CD4-positive, alpha-beta T cell (primary cell): ENCODE measurements around the gene STK32B. TPM values are rescaled to one million over a fixed set of nuclear protein-coding genes. Genes with fewer than 3 reads are reported as not detected.
"Not testable (repeated sequence)": the region's sequence is repeated elsewhere in the genome, so short reads cannot be mapped to it uniquely, and the experiment has no call there.

ENCODE experiments used
- ATAC-seq: fragments of 200-7000 bp; cut with Tn5 transposase; one replicate; pipeline ENCODE4 v1.10.0; 2022; ENCODE audit warnings: mild to moderate bottlenecking; ENCODE audit not compliant: poor library complexity
- CTCF ChIA-PET: fragments of 350-600 bp; sonication (Branson Sonifier 250); formaldehyde crosslinking; loops from one replicate; lab custom pipeline; 2021; ENCODE audit warnings: antibody characterized with exemption, inconsistent platforms; lab: Charles Lee
- POLR2A ChIA-PET: fragments of 350-600 bp; sonication (Branson Sonifier 250); formaldehyde crosslinking; loops from one replicate; lab custom pipeline; 2021; ENCODE audit warnings: antibody characterized with exemption, inconsistent platforms; lab: Charles Lee
- DNase-seq, 14 experiments: peaks; one replicate each; pipeline ENCODE4 v3.0.0-alpha.2; 2013 to 2020; ENCODE audit warnings: mixed read lengths in 2 of 14
- H3K27ac ChIP-seq, 2 donors: one replicate each; pipeline versions ENCODE4 v1.5.1 to v1.7.0; 2013; ENCODE audit warnings: low read length in 2 of 2, low read depth in 1 of 2, mild to moderate bottlenecking in 1 of 2
- H3K27me3 ChIP-seq, 2 experiments: 1 replicate in 1 of 2; 2 replicates in 1 of 2; pipeline versions ENCODE4 v1.6.1 to v1.7.0; 2013; ENCODE audit warnings: low read length in 2 of 2, control low read depth in 1 of 2, mild to moderate bottlenecking in 1 of 2, moderate library complexity in 1 of 2; ENCODE audit not compliant: insufficient read depth in 2 of 2, control insufficient read depth in 1 of 2
- H3K36me3 ChIP-seq: one replicate; pipeline ENCODE4 v1.6.1; 2013; ENCODE audit warnings: low read length, control low read depth; ENCODE audit not compliant: insufficient read depth
- H3K4me1 ChIP-seq: one replicate; pipeline ENCODE4 v1.6.1; 2013; ENCODE audit warnings: low read length, control low read depth; ENCODE audit not compliant: insufficient read depth
- H3K4me3 ChIP-seq: one replicate; pipeline ENCODE4 v1.5.1; 2013; ENCODE audit warnings: mild to moderate bottlenecking, low read length, moderate library complexity
- H3K9me3 ChIP-seq, 2 experiments: 1 replicate in 1 of 2; 2 replicates in 1 of 2; pipeline versions ENCODE4 v1.6.1 to v1.7.0; 2013; ENCODE audit warnings: low read length in 2 of 2, mild to moderate bottlenecking in 2 of 2, control low read depth in 1 of 2, moderate library complexity in 1 of 2; ENCODE audit not compliant: control insufficient read depth in 1 of 2, insufficient read depth in 1 of 2
- H3K27ac Mint-ChIP-seq: one replicate; pipeline ENCODE4 v1.8.0; 2020; ENCODE audit warnings: mixed read lengths
- H3K27me3 Mint-ChIP-seq: one replicate; pipeline ENCODE4 v1.8.0; 2021; ENCODE audit warnings: mixed read lengths
- H3K36me3 Mint-ChIP-seq: one replicate; pipeline ENCODE4 v1.8.0; 2021; ENCODE audit warnings: low read depth, mixed read lengths
- H3K4me1 Mint-ChIP-seq: one replicate; pipeline ENCODE4 v1.8.0; 2021; ENCODE audit warnings: low read depth, mixed read lengths
- H3K4me3 Mint-ChIP-seq: one replicate; pipeline ENCODE4 v1.8.0; 2020; ENCODE audit warnings: mild to moderate bottlenecking, mixed read lengths
- H3K9me3 Mint-ChIP-seq: one replicate; pipeline ENCODE4 v1.8.0; 2020; ENCODE audit warnings: mixed read lengths
- intact Hi-C, 2 experiments: fragments of 100-400 bp; cut with DNase I in 1 of 2; cut with micrococcal nuclease in 1 of 2; formaldehyde crosslinking; loops; one replicate each; pipeline versions ENCODE4 v1.15.1 to v1.9.0; 2023 to 2025; cut with DNase I, micrococcal nuclease
- total RNA-seq, 174 experiments: library from RNA in 2 of 174; stranded (reverse) in 2 of 174; gene quantifications; one replicate each; pipeline ENCODE4 v1.2.3 and lab custom pipeline; 2021 to 2026
- TF ChIP-seq, protein P1 (sequence below): fragments of 200-600 bp; IDR thresholded peaks from one replicate; pipeline ENCODE4 v1.8.0; 2022; ENCODE audit warnings: antibody characterized with exemption, mild to moderate bottlenecking

STK32B gene
- total RNA-seq, 2 experiments from 2014 or later, result not detected

DNA sequence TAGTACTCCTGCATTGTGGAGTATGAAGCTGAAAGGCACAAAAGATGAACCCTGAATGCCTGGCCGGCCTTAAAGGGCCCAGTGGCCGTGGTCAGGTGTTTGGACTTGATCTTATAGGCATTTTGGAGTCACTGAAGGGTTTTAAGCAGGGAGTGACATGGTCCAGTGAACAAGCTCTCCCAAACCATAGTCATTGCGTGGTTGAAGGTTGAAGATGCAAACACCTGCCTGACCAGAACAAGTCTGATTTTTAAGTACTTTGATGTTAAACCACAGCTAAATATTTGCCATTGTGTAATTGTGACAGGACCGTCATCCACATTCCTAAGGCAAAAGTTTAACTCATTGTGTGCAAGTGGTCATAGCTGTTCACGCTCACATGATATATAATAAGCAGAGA is 3.3 kb downstream of the STK32B start:
- no peaks in the 10 kb centered on the region for H3K9me3 Mint-ChIP-seq

DNA sequence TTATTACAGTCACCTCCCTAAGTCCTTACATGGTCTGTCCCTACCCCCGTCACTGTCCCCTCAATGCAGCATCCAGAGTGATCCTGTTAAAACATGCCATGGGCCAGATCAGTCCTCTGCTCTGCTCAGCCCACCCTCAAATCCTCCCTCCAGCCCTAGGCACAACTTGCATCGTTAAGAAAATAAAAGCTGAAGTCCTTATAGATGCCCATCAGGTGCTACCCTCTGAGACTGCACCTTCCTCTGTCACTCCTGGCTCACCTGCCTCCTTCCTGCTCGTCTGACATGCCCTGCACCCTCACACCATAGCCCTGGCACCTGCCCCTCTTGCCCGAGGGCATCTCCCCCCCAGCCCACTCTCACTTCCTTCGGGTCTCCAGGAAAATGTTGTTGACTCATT is 4.1 kb downstream of the STK32B start:
- H3K27ac ChIP-seq, result no peak overlapping the region
- no peak for DNase-seq
- TF ChIP-seq, protein P1, sequence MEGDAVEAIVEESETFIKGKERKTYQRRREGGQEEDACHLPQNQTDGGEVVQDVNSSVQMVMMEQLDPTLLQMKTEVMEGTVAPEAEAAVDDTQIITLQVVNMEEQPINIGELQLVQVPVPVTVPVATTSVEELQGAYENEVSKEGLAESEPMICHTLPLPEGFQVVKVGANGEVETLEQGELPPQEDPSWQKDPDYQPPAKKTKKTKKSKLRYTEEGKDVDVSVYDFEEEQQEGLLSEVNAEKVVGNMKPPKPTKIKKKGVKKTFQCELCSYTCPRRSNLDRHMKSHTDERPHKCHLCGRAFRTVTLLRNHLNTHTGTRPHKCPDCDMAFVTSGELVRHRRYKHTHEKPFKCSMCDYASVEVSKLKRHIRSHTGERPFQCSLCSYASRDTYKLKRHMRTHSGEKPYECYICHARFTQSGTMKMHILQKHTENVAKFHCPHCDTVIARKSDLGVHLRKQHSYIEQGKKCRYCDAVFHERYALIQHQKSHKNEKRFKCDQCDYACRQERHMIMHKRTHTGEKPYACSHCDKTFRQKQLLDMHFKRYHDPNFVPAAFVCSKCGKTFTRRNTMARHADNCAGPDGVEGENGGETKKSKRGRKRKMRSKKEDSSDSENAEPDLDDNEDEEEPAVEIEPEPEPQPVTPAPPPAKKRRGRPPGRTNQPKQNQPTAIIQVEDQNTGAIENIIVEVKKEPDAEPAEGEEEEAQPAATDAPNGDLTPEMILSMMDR, result no peak
- peaks cover 23 to 27% of the 10 kb centered on the region in 2 experiments for H3K27me3 ChIP-seq
- peaks cover 43% of the 10 kb centered on the region for H3K27me3 Mint-ChIP-seq
- POLR2A ChIA-PET, result no interaction called here
- no peaks in the 10 kb centered on the region for H3K36me3 ChIP-seq
- CTCF ChIA-PET, result no interaction called here
- no peaks in the 10 kb centered on the region for H3K36me3 Mint-ChIP-seq
- H3K27ac Mint-ChIP-seq, result no peak overlapping the region
- no peak for ATAC-seq
- intact Hi-C loops, result no loop called here
- H3K4me3 Mint-ChIP-seq, result no peak overlapping the region
- H3K4me1 ChIP-seq, result peaks cover 12% of the 10 kb centered on the region
- H3K9me3 ChIP-seq, result peaks cover 0 to 11% of the 10 kb centered on the region in 2 experiments
- H3K4me1 Mint-ChIP-seq, result peaks cover 7% of the 10 kb centered on the region
- no peaks in the 10 kb centered on the region for H3K9me3 Mint-ChIP-seq
- no peak overlapping the region for H3K4me3 ChIP-seq

More for the DNA sequence above, 3.3 kb downstream of the STK32B start:
- Histone ChIP-seq H3K27ac (no peak overlapping the region), H3K4me1 (peaks cover 12% of the 10 kb centered on the region), H3K9me3 (peaks cover 0 to 8% of the 10 kb centered on the region in 2 experiments), H3K27me3 (peaks cover 31 to 32% of the 10 kb centered on the region in 2 experiments), H3K36me3 (no peaks in the 10 kb centered on the region), H3K4me3 (no peak overlapping the region)
- Mint-ChIP-seq H3K4me1 (peaks cover 11% of the 10 kb centered on the region), H3K36me3 (no peaks in the 10 kb centered on the region), H3K4me3 (no peak overlapping the region), H3K27me3 (peaks cover 52% of the 10 kb centered on the region), H3K27ac (no peak overlapping the region)
- POLR2A ChIA-PET, result no interaction called here
- DNase-seq, result no peak
- CTCF ChIA-PET, result no interaction called here
- intact Hi-C loops, result no loop called here
- no peak for ATAC-seq
- TF ChIP-seq, protein P1, result no peak

DNA sequence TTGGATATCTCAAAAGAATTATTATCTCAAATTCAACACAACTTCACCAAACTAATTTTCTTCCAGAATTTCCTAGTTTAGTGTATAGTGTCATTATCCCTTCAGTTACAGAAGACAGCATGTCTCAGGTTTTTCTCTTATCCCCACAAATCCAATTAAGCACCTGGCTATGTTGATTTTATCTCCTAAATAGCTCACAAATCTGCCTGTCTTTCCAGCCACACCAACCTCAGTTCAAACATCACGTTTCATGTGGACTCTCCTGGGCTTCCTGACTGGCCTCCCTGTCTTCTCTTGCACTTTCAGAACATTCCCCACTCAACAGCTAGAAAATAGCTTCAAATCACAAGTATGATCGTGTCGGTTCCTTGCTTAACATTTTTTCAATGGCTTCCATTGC is 14.8 kb downstream of the STK32B start:
- H3K36me3 ChIP-seq, result no peaks in the 10 kb centered on the region
- no peak overlapping the region for H3K4me3 ChIP-seq
- TF ChIP-seq, protein P1, result no peak
- DNase-seq (no peak), ATAC-seq (no peak)
- no peak overlapping the region for H3K27ac ChIP-seq
- ChIA-PET POLR2A (no interaction called here), CTCF (no interaction called here)
- H3K27me3 ChIP-seq, result peaks cover 0 to 3% of the 10 kb centered on the region in 2 experiments
- Mint-ChIP-seq H3K4me1 (no peaks in the 10 kb centered on the region), H3K4me3 (no peak overlapping the region), H3K27me3 (peaks cover 10% of the 10 kb centered on the region), H3K27ac (no peak overlapping the region), H3K9me3 (no peaks in the 10 kb centered on the region), H3K36me3 (no peaks in the 10 kb centered on the region)
- intact Hi-C loops, result no loop called here
- no peaks in the 10 kb centered on the region for H3K4me1 ChIP-seq
- H3K9me3 ChIP-seq, result peaks cover 5 to 8% of the 10 kb centered on the region in 2 experiments

DNA sequence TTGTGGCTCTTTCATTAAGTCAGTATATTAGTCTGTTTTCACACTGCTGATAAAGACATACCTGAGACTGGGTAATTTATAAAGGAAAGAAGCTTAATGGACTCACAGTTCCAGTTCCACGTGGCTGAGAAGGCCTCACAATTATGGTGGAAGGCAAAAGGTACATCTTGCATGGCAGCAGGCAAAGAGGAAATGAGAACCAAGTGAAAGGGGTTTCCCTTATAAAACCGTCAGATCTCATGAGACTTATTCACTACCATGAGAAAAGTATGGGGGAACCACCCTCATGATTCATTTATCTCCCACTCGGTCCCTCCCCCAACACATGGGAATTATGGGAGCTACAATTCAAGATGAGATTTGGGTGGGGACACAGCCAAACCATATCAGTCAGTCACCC is 15.7 kb downstream of the STK32B start:
- intact Hi-C loops, H3K27ac Mint-ChIP-seq, CTCF ChIA-PET, H3K27me3 ChIP-seq, H3K9me3 Mint-ChIP-seq, H3K4me1 Mint-ChIP-seq, H3K9me3 ChIP-seq, ATAC-seq, DNase-seq, H3K4me1 ChIP-seq, H3K4me3 Mint-ChIP-seq, H3K4me3 ChIP-seq, H3K27ac ChIP-seq, H3K36me3 ChIP-seq, H3K36me3 Mint-ChIP-seq, POLR2A ChIA-PET, H3K27me3 Mint-ChIP-seq: not testable (repeated sequence)
